ENCODE measurements around the gene ALS2.
"Not testable (repeated sequence)": the region's sequence is repeated elsewhere in the genome, so short reads cannot be mapped to it uniquely, and the experiment has no call there.

ALS2 gene

GRCh38 chr2:201780674-201781493, at the start of gene ALS2:
Gene ALS2 (minus strand): TSS chr2:201780933. CDS start chr2:201768885, 12,048 bp downstream.
- peak; percentile 89 for DNase-seq

- DNase-seq, result no peak
Observed at GRCh38 chr2:201828220-201828619, 47.5 kb upstream of the ALS2 start.

- DNase-seq, result no peak
Observed at GRCh38 chr2:201827621-201828020, 46.9 kb upstream of the ALS2 start.

GRCh38 chr2:201824212-201824611, 43.5 kb upstream of the ALS2 start:
- no peak for DNase-seq

GRCh38 chr2:201821080-201821479, 40.3 kb upstream of the ALS2 start:
- no peak for DNase-seq

- DNase-seq, result no peak
Observed at GRCh38 chr2:201820383-201821007, 39.8 kb upstream of the ALS2 start.

- DNase-seq, result no peak
Observed at GRCh38 chr2:201816657-201817575, 36.2 kb upstream of the ALS2 start.

- DNase-seq, result no peak
Observed at GRCh38 chr2:201813996-201814760, 33.4 kb upstream of the ALS2 start.

GRCh38 chr2:201810604-201811003, 29.9 kb upstream of the ALS2 start:
- not testable (repeated sequence) for DNase-seq

- DNase-seq, result no peak
Observed at GRCh38 chr2:201809633-201810032, 28.9 kb upstream of the ALS2 start.

- DNase-seq, result no peak
Observed at GRCh38 chr2:201808027-201808426, 27.3 kb upstream of the ALS2 start.

- peak; percentile 18 for DNase-seq
Observed at GRCh38 chr2:201807452-201807999, 26.8 kb upstream of the ALS2 start.

- DNase-seq, result no peak
Observed at GRCh38 chr2:201806442-201807170, 25.9 kb upstream of the ALS2 start, which contains the start of gene CDK15. Gene CDK15 (plus strand): TSS chr2:201806537. CDS start chr2:201806665, 128 bp downstream.

- DNase-seq, result not testable (repeated sequence)
Observed at GRCh38 chr2:201798914-201799285, 18.2 kb upstream of the ALS2 start.

GRCh38 chr2:201798252-201798913, 17.6 kb upstream of the ALS2 start:
- DNase-seq, result no peak

- no peak for DNase-seq
Observed at GRCh38 chr2:201797175-201797840, 16.6 kb upstream of the ALS2 start.

- DNase-seq, result no peak
Observed at GRCh38 chr2:201796478-201796865, 15.7 kb upstream of the ALS2 start.

GRCh38 chr2:201795607-201796477, 15.1 kb upstream of the ALS2 start:
- DNase-seq, result no peak

- DNase-seq, result no peak
Observed at GRCh38 chr2:201794294-201794693, 13.6 kb upstream of the ALS2 start.
